Thyroid gland (tissue), 4 donors: Measurements from ENCODE around the gene AKAP5.

ENCODE experiments used
- CTCF ChIP-seq, 6 experiments: fragments of 200-600 bp in 3 of 6; fragments of 450-650 bp in 3 of 6; sonication (generic) in 3 of 6; IDR thresholded peaks; one replicate each; pipeline ENCODE4 v1.5.1; 2016 to 2019; ENCODE audit warnings: antibody characterized with exemption in 6 of 6, mild to moderate bottlenecking in 2 of 6, inconsistent platforms in 1 of 6, moderate library complexity in 1 of 6
- POLR2A ChIP-seq, 2 donors: fragments of 450-650 bp; IDR thresholded peaks; one replicate each; pipeline ENCODE4 v1.6.1; 2017; ENCODE audit warnings: antibody characterized with exemption in 2 of 2, mild to moderate bottlenecking in 2 of 2, moderate library complexity in 1 of 2

- TF ChIP-seq CTCF (IDR thresholded peaks at IDR 0.05) (peak in 4 of 6 experiments; percentile 7 to 66 (median 51)), POLR2A (IDR thresholded peaks at IDR 0.05) (no peak)
Observed at GRCh38 chr14:64478634-64479250, 13.4 kb downstream of the AKAP5 start.
